ENCODE data around the gene DIP2A. TPM values are rescaled to one million over a fixed set of nuclear protein-coding genes. Genes with fewer than 3 reads are reported as not detected.
A peak's percentile ranks its signal among the peaks of the same experiment; 100 is the strongest.

DIP2A gene
- total and polyA plus RNA-seq, 2 of the 13 experiments (the other 11 are each of a cell fraction or from before 2014, with no cell fraction given), result 18.5 to 37.6 TPM

DNA sequence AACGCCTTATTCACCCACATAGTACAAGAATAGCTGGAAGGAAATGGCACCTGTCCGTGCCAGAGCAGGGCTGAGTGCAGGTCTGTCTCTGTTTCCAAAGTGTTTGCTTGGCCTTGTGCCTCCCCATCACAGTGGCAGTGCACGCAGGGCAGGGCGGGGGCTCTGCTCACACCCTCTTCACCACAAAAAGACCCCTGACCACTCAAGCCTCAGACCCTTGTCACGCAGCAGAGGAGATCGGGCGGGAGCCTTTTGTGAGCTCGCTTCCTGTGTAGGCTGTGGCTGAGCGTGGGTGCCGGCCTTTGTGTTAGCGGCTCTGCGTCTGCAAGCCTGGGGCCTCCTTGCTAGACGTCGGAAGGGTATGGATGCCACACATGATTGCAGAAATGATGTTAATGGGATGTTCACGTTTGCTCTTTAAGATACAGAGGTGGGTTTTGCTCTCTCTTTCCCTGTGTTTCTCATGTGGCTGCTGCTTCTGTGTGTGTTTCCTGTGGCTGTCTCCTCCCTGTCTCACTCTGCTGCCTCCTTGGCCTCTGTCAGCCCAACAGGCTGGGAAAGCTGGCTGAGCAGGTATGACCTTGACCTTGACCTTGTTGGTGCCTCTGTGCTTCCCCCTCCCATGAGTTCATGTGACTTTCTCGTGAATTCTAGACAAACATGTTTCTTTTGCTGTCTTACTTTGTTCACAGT lies 100.7 kb downstream of the DIP2A start (continued):
- TF ChIP-seq SKIL (CRISPR knock-in tag; IDR thresholded peaks at IDR 0.05; ENCODE audit: borderline replicate concordance) (peak; percentile 66; the same call in 1 of the 2 replicates), PAF1 (CRISPR knock-in tag; IDR thresholded peaks at IDR 0.05) (peak; percentile 66; the same call in 1 of the 2 replicates), ZNF333 (CRISPR knock-in tag; IDR thresholded peaks at IDR 0.05; ENCODE audit: borderline replicate concordance) (no peak), MAFK (conservative IDR thresholded peaks at IDR 0.05 in 1 of 2, IDR thresholded peaks at IDR 0.05 in 1 of 2; ENCODE audit: low read length in 2 of 2) (no peak), DNMT1 (CRISPR knock-in tag; IDR thresholded peaks at IDR 0.05) (no peak), NR2F1 (CRISPR knock-in tag; IDR thresholded peaks at IDR 0.05) (peak; percentile 80 to 85), SKI (IDR thresholded peaks at IDR 0.05; ENCODE audit: partially characterized antibody) (peak; percentile 85), BORCS8-MEF2B (CRISPR knock-in tag; IDR thresholded peaks at IDR 0.05) (no peak), CC2D1A (CRISPR knock-in tag; IDR thresholded peaks at IDR 0.05) (no peak), ESRRA (CRISPR knock-in tag; IDR thresholded peaks at IDR 0.05; ENCODE audit: low read depth) (peak; percentile 87), REPIN1 (CRISPR knock-in tag; IDR thresholded peaks at IDR 0.05; ENCODE audit: borderline replicate concordance, low read depth) (no peak), SP5 (CRISPR knock-in tag; IDR thresholded peaks at IDR 0.05; ENCODE audit: borderline replicate concordance, low read depth) (no peak), ZNF790 (CRISPR knock-in tag; IDR thresholded peaks at IDR 0.05; ENCODE audit: borderline replicate concordance) (no peak), TBX3 (IDR thresholded peaks at IDR 0.05; ENCODE audit: borderline replicate concordance) (no peak), GLMP (CRISPR knock-in tag; IDR thresholded peaks at IDR 0.05; ENCODE audit: borderline replicate concordance) (no peak), SAP130 (CRISPR knock-in tag; IDR thresholded peaks at IDR 0.05; ENCODE audit: low read depth) (peak; percentile 55; the same call in 1 of the 2 replicates), ELF3 (CRISPR knock-in tag; IDR thresholded peaks at IDR 0.05) (0 out of 2 replicates have a peak, but pooled peaks have one; percentile 12), REL (CRISPR knock-in tag; conservative IDR thresholded peaks at IDR 0.05) (no peak), ZNF468 (CRISPR knock-in tag; IDR thresholded peaks at IDR 0.05) (no peak)
- TF ChIP-seq, protein P1, sequence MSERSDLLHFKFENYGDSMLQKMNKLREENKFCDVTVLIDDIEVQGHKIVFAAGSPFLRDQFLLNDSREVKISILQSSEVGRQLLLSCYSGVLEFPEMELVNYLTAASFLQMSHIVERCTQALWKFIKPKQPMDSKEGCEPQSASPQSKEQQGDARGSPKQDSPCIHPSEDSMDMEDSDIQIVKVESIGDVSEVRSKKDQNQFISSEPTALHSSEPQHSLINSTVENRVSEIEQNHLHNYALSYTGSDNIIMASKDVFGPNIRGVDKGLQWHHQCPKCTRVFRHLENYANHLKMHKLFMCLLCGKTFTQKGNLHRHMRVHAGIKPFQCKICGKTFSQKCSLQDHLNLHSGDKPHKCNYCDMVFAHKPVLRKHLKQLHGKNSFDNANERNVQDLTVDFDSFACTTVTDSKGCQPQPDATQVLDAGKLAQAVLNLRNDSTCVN (CRISPR knock-in tag; IDR thresholded peaks at IDR 0.05; ENCODE audit: borderline replicate concordance), result 0 out of 2 replicates have a peak, but pooled peaks have one; percentile 34
- TF ChIP-seq, protein P2, sequence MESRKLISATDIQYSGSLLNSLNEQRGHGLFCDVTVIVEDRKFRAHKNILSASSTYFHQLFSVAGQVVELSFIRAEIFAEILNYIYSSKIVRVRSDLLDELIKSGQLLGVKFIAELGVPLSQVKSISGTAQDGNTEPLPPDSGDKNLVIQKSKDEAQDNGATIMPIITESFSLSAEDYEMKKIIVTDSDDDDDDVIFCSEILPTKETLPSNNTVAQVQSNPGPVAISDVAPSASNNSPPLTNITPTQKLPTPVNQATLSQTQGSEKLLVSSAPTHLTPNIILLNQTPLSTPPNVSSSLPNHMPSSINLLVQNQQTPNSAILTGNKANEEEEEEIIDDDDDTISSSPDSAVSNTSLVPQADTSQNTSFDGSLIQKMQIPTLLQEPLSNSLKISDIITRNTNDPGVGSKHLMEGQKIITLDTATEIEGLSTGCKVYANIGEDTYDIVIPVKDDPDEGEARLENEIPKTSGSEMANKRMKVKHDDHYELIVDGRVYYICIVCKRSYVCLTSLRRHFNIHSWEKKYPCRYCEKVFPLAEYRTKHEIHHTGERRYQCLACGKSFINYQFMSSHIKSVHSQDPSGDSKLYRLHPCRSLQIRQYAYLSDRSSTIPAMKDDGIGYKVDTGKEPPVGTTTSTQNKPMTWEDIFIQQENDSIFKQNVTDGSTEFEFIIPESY (CRISPR knock-in tag; IDR thresholded peaks at IDR 0.05), result 0 out of 2 replicates have a peak, but pooled peaks have one; percentile 8
- TF ChIP-seq, protein P3, sequence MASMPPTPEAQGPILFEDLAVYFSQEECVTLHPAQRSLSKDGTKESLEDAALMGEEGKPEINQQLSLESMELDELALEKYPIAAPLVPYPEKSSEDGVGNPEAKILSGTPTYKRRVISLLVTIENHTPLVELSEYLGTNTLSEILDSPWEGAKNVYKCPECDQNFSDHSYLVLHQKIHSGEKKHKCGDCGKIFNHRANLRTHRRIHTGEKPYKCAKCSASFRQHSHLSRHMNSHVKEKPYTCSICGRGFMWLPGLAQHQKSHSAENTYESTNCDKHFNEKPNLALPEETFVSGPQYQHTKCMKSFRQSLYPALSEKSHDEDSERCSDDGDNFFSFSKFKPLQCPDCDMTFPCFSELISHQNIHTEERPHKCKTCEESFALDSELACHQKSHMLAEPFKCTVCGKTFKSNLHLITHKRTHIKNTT (CRISPR knock-in tag; IDR thresholded peaks at IDR 0.05), result no peak

All from HepG2 (cell line).